Caco-2 (cell line): ENCODE measurements around the gene SLC17A2. TPM values are rescaled to one million over a fixed set of nuclear protein-coding genes. Genes with fewer than 3 reads are reported as not detected.

Experiments used
- BruUV-seq: library from RNA; stranded (reverse); fragments of 400-500 nt; replicated peaks from 2 replicates; lab custom pipeline; 2021; lab: Mats Ljungman, UMichigan
- CTCF ChIA-PET: fragments of 300-600 bp; sonication (Branson Sonifier 250); formaldehyde crosslinking; loops from one replicate; lab custom pipeline; 2022; ENCODE audit warnings: antibody characterized with exemption; lab: Charles Lee
- POLR2A ChIA-PET: fragments of 300-600 bp; sonication (Branson Sonifier 250); formaldehyde crosslinking; loops from one replicate; lab custom pipeline; 2022; ENCODE audit warnings: antibody characterized with exemption; lab: Charles Lee
- DNase-seq, 2 experiments: peaks; one replicate each; pipeline versions ENCODE4 v3.0.0 to v3.0.0-alpha.2; 2020 to 2022
- H3K27me3 ChIP-seq: replicated peaks from 2 replicates; pipeline ENCODE4 v1.6.0; 2011; ENCODE audit warnings: low read length; ENCODE audit not compliant: control insufficient read depth, insufficient read depth
- H3K36me3 ChIP-seq: 2 replicates; pipeline ENCODE4 v1.5.1; 2011; ENCODE audit warnings: low read length; ENCODE audit not compliant: control insufficient read depth, insufficient read depth
- H3K4me1 ChIP-seq: fragments of 250-450 bp; sonication (Bioruptor Pico); 2 replicates; pipeline ENCODE4 v1.5.1; 2020; ENCODE audit warnings: mild to moderate bottlenecking
- H3K4me3 ChIP-seq: 2 replicates; pipeline ENCODE4 v1.5.1; 2011; ENCODE audit warnings: low read depth, mild to moderate bottlenecking, control low read depth, low read length
- H3K9me3 ChIP-seq: fragments of 250-450 bp; sonication (Bioruptor Pico); 2 replicates; pipeline ENCODE4 v1.5.1; 2020; ENCODE audit warnings: mild to moderate bottlenecking, moderate library complexity
- H3K27ac Mint-ChIP-seq: one replicate; pipeline ENCODE4 v1.8.0; 2022; ENCODE audit warnings: mixed read lengths; ENCODE audit not compliant: unreplicated experiment
- H3K27me3 Mint-ChIP-seq: one replicate; pipeline ENCODE4 v1.8.0; 2022; ENCODE audit warnings: mixed read lengths; ENCODE audit not compliant: insufficient read depth, unreplicated experiment
- H3K36me3 Mint-ChIP-seq: one replicate; pipeline ENCODE4 v1.8.0; 2022; ENCODE audit warnings: mild to moderate bottlenecking, mixed read lengths; ENCODE audit not compliant: insufficient read depth, unreplicated experiment
- H3K4me1 Mint-ChIP-seq: one replicate; pipeline ENCODE4 v1.8.0; 2022; ENCODE audit warnings: low read depth, mixed read lengths; ENCODE audit not compliant: unreplicated experiment
- H3K4me3 Mint-ChIP-seq: one replicate; pipeline ENCODE4 v1.8.0; 2022; ENCODE audit warnings: mild to moderate bottlenecking, moderate library complexity, mixed read lengths; ENCODE audit not compliant: unreplicated experiment
- H3K9me3 Mint-ChIP-seq: one replicate; pipeline ENCODE4 v1.8.0; 2022; ENCODE audit warnings: mixed read lengths; ENCODE audit not compliant: unreplicated experiment
- CTCF ChIP-seq, 2 experiments: fragments of 200-600 bp in 1 of 2; IDR thresholded peaks; 1 replicate in 1 of 2; 2 replicates in 1 of 2; pipeline versions ENCODE4 v1.5.1 to v1.8.0; 2011 to 2022; ENCODE audit warnings: antibody characterized with exemption in 1 of 2, control low read depth in 1 of 2, inconsistent platforms in 1 of 2, low read depth in 1 of 2, low read length in 1 of 2, mild to moderate bottlenecking in 1 of 2, moderate library complexity in 1 of 2; ENCODE audit not compliant: insufficient read depth in 1 of 2, severe bottlenecking in 1 of 2, unreplicated experiment in 1 of 2
- intact Hi-C: fragments of 100-400 bp; cut with micrococcal nuclease; formaldehyde crosslinking; loops from one replicate; pipeline ENCODE4 v1.10.0; 2022; ENCODE audit not compliant: unreplicated experiment
- total RNA-seq: library from RNA; stranded (reverse); gene quantifications from 2 replicates; pipeline ENCODE4 v1.2.3, GENCODE V29; 2022

The SLC17A2 gene
- total RNA-seq, 1 experiment from 2014 or later: not detected

DNA sequence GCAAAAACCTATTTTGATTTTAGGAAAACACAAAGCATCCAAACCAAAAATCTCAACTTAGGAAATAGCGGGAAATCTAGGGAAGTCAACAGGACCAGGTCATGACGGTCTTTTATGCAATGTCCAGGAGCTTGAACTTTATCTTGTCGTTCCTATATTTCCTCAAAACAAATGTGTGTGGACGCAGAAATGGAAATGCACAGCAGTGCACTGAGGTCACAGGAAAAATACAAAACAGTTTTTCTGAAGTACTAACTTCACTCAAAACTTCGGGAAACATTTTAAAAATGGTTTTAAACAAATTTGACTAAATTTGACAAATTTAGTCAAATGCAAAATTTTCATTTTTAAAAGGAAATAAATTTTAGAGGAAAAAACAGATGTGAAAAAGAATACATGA is 5.5 kb upstream of the SLC17A2 start:
- BruUV-seq: no TSS peak
- intact Hi-C loops: no loop called here
- no peak for DNase-seq
- Mint-ChIP-seq H3K27me3 (no peaks in the 10 kb centered on the region), H3K4me3 (no peak overlapping the region), H3K36me3 (no peaks in the 10 kb centered on the region), H3K9me3 (peaks cover 9% of the 10 kb centered on the region), H3K4me1 (peaks cover 5% of the 10 kb centered on the region), H3K27ac (no peak overlapping the region)
- Histone ChIP-seq H3K36me3 (no peaks in the 10 kb centered on the region), H3K9me3 (no peaks in the 10 kb centered on the region), H3K4me1 (no peaks in the 10 kb centered on the region; the same call in 1 of the 2 replicates), H3K4me3 (no peak overlapping the region), H3K27me3 (no peaks in the 10 kb centered on the region; the same call in 1 of the 2 replicates)
- POLR2A ChIA-PET: no interaction called here
- no peak for TF ChIP-seq CTCF (IDR thresholded peaks at IDR 0.05; ENCODE audit: insufficient read depth in 1 of 2, low read depth in 1 of 2, low read length in 1 of 2, severe bottlenecking in 1 of 2, unreplicated experiment in 1 of 2)
- CTCF ChIA-PET: no interaction called here

DNA sequence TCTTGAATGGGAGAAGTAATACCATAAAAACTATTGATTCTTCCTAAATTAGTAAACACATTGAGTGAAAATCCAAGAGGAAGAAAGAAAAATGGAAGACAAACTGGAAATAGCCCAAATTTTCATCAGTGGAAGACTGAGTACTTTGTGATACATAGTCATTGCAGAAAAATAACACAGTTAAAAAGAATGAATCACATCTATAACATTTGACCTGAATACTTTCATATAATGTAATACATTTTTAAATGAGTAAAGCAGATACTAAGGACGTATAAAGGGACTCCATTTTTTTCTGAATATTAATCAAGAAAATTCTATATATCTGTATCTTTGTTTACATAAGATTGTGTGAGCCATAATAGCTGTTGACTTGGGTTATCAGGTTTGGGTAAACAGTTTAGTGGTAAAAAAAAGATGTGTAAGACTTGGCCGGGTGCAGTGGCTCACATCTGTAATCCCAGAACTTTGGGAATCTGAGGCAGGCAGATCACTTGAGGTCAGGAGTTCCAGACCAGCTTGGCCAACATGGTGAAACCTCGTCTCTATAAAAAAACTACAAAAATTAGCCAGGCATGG is 4.3 kb upstream of the SLC17A2 start:
- no peak for DNase-seq
- intact Hi-C loops: no loop called here
- Mint-ChIP-seq H3K27ac (no peak overlapping the region), H3K9me3 (peaks cover 9% of the 10 kb centered on the region), H3K4me3 (no peak overlapping the region), H3K27me3 (no peaks in the 10 kb centered on the region), H3K36me3 (no peaks in the 10 kb centered on the region), H3K4me1 (peaks cover 6% of the 10 kb centered on the region)
- no peak overlapping the region for H3K4me3 ChIP-seq
- H3K9me3 ChIP-seq: no peaks in the 10 kb centered on the region
- ChIA-PET POLR2A (no interaction called here), CTCF (no interaction called here)
- H3K36me3 ChIP-seq: no peaks in the 10 kb centered on the region
- BruUV-seq: no TSS peak
- no peaks in the 10 kb centered on the region; the same call in 1 of the 2 replicates for H3K27me3 ChIP-seq
- no peaks in the 10 kb centered on the region; the same call in 1 of the 2 replicates for H3K4me1 ChIP-seq
- TF ChIP-seq CTCF (IDR thresholded peaks at IDR 0.05; ENCODE audit: insufficient read depth in 1 of 2, low read depth in 1 of 2, low read length in 1 of 2, severe bottlenecking in 1 of 2, unreplicated experiment in 1 of 2): no peak

- H3K36me3 Mint-ChIP-seq: no peaks in the 10 kb centered on the region
These were observed 3.7 kb upstream of the SLC17A2 start for GRCh38 chr6:25934156-25934555.

More at GRCh38 chr6:25934156-25934555, 3.7 kb upstream of the SLC17A2 start:
- Mint-ChIP-seq H3K4me1 (peaks cover 6% of the 10 kb centered on the region), H3K27me3 (no peaks in the 10 kb centered on the region), H3K9me3 (peaks cover 9% of the 10 kb centered on the region), H3K4me3 (no peak overlapping the region), H3K27ac (no peak overlapping the region)
- ChIA-PET CTCF (no interaction called here), POLR2A (no interaction called here)
- no peak for DNase-seq
- peaks cover 2% of the 10 kb centered on the region for H3K4me1 ChIP-seq
- TF ChIP-seq CTCF (IDR thresholded peaks at IDR 0.05; ENCODE audit: insufficient read depth in 1 of 2, low read depth in 1 of 2, low read length in 1 of 2, severe bottlenecking in 1 of 2, unreplicated experiment in 1 of 2): no peak
- no peaks in the 10 kb centered on the region; the same call in 1 of the 2 replicates for H3K27me3 ChIP-seq
- intact Hi-C loops: no loop called here
- no peaks in the 10 kb centered on the region for H3K36me3 ChIP-seq
- no TSS peak for BruUV-seq
- H3K4me3 ChIP-seq: no peak overlapping the region
- H3K9me3 ChIP-seq: no peaks in the 10 kb centered on the region
